Liver (tissue), 3 donors: ENCODE data around the gene ZNF652.

Source experiments
- ATF3 ChIP-seq: IDR thresholded peaks from 2 replicates; pipeline ENCODE4 v1.6.1; 2016; ENCODE audit warnings: antibody characterized with exemption
- CTCF ChIP-seq: fragments of 150-350 bp; IDR thresholded peaks from 2 replicates; pipeline ENCODE4 v1.5.1; 2017; ENCODE audit warnings: improper control_type of control experiment, low read depth, low read length; ENCODE audit not compliant: missing input control
- EGR1 ChIP-seq, 2 donors: IDR thresholded peaks; 2 replicates each; pipeline ENCODE4 v1.6.1; 2016 to 2018; ENCODE audit warnings: antibody characterized with exemption in 2 of 2, low read depth in 2 of 2
- HNF4G ChIP-seq: IDR thresholded peaks from 2 replicates; pipeline ENCODE4 v1.6.1; 2016; ENCODE audit warnings: antibody characterized with exemption
- RAD21 ChIP-seq, 2 donors: IDR thresholded peaks; 2 replicates each; pipeline ENCODE4 v1.6.1; 2016; ENCODE audit warnings: antibody characterized with exemption in 2 of 2, mild to moderate bottlenecking in 2 of 2
- SP1 ChIP-seq: IDR thresholded peaks from 2 replicates; pipeline ENCODE4 v1.6.1; 2018; ENCODE audit warnings: antibody characterized with exemption, mild to moderate bottlenecking
- TAF1 ChIP-seq: conservative IDR thresholded peaks from 2 replicates; pipeline ENCODE4 v1.6.1; 2016; ENCODE audit warnings: antibody characterized with exemption, mild to moderate bottlenecking
- TF ChIP-seq, protein P1 (sequence below): IDR thresholded peaks from 2 replicates; pipeline ENCODE4 v1.6.1; 2016; ENCODE audit warnings: antibody characterized with exemption
- TF ChIP-seq, protein P2 (sequence below): IDR thresholded peaks from 2 replicates; pipeline ENCODE4 v1.6.1; 2016; ENCODE audit warnings: antibody characterized with exemption, mild to moderate bottlenecking
- donor health status: healthy.
- donor health status: healthy.

- TF ChIP-seq ATF3 (no peak), RAD21 (IDR thresholded peaks at IDR 0.05) (no peak), HNF4G (no peak), CTCF (no peak), SP1 (no peak), EGR1 (IDR thresholded peaks at IDR 0.05; ENCODE audit: low read depth in 2 of 2) (no peak), TAF1 (no peak)
- TF ChIP-seq, protein P1, sequence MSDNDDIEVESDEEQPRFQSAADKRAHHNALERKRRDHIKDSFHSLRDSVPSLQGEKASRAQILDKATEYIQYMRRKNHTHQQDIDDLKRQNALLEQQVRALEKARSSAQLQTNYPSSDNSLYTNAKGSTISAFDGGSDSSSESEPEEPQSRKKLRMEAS, result no peak
- TF ChIP-seq, protein P2, sequence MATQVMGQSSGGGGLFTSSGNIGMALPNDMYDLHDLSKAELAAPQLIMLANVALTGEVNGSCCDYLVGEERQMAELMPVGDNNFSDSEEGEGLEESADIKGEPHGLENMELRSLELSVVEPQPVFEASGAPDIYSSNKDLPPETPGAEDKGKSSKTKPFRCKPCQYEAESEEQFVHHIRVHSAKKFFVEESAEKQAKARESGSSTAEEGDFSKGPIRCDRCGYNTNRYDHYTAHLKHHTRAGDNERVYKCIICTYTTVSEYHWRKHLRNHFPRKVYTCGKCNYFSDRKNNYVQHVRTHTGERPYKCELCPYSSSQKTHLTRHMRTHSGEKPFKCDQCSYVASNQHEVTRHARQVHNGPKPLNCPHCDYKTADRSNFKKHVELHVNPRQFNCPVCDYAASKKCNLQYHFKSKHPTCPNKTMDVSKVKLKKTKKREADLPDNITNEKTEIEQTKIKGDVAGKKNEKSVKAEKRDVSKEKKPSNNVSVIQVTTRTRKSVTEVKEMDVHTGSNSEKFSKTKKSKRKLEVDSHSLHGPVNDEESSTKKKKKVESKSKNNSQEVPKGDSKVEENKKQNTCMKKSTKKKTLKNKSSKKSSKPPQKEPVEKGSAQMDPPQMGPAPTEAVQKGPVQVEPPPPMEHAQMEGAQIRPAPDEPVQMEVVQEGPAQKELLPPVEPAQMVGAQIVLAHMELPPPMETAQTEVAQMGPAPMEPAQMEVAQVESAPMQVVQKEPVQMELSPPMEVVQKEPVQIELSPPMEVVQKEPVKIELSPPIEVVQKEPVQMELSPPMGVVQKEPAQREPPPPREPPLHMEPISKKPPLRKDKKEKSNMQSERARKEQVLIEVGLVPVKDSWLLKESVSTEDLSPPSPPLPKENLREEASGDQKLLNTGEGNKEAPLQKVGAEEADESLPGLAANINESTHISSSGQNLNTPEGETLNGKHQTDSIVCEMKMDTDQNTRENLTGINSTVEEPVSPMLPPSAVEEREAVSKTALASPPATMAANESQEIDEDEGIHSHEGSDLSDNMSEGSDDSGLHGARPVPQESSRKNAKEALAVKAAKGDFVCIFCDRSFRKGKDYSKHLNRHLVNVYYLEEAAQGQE, result no peak
Observed at GRCh38 chr17:49339354-49339753, 22.7 kb downstream of the ZNF652 start.
